ENCODE measurements around the gene WDR20.
"Not testable (repeated sequence)": the region's sequence is repeated elsewhere in the genome, so short reads cannot be mapped to it uniquely, and the experiment has no call there.

The WDR20 gene

GRCh38 chr14:102172021-102172272, 32.2 kb downstream of the WDR20 start:
- not testable (repeated sequence) for DNase-seq

GRCh38 chr14:102172721-102173120, 33.0 kb downstream of the WDR20 start:
- not testable (repeated sequence) for DNase-seq

GRCh38 chr14:102177161-102177560, 37.5 kb downstream of the WDR20 start:
- DNase-seq, result no peak

DNA sequence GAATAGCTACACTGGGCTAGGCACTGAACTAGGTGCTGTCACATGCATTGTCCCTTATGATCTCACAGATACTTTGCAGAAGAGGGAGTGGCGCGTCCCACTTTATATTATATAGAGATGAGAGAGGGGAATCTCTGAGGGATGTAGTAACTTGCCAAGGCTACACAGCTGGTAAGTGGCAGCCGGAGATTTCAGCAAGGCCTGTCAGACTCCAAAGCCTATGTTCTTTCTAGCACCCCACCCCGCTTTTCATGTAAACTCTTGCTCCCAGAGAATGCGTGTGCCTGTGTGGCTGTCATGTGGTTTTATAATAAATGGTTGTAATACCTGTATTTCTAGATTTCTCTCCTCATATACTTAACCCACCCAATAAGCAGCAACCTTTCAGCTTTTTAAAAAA, 39.1 kb downstream of the WDR20 start:
- no peak for DNase-seq

GRCh38 chr14:102180248-102180998, 40.7 kb downstream of the WDR20 start:
- DNase-seq, result no peak

GRCh38 chr14:102181187-102181586, 41.5 kb downstream of the WDR20 start:
- DNase-seq, result no peak

- no peak for DNase-seq
These were observed 42.5 kb downstream of the WDR20 start for GRCh38 chr14:102182190-102182589.

DNA sequence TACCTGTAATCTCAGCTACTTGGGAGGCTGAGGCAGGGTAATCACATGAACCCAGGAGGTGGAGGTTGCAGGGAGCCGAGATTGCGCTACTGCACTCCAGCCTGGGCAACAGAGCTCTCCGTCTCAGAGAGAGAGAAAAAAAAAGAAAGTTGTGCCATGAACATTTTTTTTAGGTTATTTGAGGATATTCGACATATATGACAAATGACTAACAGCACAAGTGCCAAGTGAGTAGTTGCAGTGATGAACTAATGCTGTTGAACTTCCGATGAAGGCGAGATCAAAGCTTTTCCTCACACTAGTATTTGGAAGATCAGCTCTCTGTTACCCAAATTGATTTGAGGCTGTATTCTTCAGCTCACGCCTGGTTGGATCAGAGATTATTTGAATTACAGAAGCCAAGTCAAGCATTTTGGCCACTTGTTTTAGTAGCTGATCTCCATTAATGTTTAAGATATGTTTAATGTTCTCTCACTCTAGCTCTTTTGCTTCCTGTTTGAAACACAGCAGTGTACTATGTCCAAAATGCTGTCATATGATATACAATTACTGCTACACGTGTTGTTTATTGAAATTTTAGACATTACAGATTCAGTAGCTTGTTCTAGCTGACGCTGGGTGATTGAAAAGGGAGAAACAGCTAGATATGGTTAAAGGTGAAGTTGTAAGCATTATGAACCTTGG, 43.4 kb downstream of the WDR20 start:
- no peak for DNase-seq

GRCh38 chr14:102183886-102184285, 44.2 kb downstream of the WDR20 start:
- DNase-seq, result no peak

DNA sequence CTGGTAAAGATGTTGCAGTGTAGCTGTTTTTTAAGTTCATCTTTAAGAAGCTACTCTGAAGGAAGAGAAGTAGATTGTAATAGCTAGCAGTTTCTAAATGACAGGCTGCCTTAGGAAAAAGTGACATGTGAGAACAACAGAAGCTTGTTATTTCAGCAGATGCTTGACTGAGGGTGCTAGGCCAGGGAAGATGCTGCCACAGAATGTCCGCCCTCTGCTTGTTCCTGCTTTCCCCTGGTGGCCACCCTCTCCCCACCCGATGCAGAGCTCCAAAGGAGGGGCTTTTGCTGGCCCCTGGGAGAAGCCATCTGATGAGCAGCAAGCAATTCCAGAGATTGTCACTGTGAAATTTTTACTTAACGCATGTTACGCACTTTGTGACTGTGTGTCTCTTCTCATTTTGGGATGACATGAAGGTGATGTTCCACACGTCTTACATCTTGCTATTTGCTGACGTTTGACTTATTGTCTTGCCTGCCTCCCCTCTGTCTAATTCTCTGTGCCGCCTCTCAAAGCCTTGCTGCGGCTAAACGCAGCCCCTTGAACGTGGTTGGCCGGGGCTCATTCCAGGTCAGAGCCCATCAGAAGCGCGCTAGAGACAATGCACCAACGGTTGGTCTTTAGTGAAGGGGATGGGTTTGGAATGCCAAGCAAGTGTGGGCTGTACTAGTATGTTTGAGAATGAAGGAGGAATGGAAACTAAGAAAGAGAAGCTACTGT, 44.8 kb downstream of the WDR20 start:
- DNase-seq, result no peak

- no peak for DNase-seq
These were observed 45.7 kb downstream of the WDR20 start for GRCh38 chr14:102185360-102185759.

GRCh38 chr14:102187044-102187443, 47.3 kb downstream of the WDR20 start:
- DNase-seq, result no peak

DNA sequence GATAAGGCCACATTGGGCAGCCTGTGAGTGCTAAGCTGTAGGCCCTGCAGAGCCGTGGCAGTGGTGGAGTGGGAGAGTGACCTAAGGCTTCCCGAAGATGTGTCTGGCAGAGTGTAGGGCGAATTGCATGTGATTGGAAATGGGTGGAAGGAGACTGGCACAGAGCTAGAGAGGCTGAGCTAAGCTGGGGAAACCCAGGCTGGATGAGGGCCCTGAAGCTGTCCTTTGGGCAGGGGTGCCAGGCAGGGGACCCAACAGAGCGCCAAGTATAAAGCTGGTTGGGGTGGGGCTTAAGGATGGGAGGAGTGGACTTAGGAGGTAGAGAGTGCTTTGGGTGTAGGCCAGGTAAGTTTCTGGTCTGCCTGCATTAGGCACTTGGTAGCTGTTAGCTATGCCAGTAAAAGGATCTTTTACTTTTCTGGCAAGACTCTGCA, 47.9 kb downstream of the WDR20 start:
- no peak for DNase-seq

GRCh38 chr14:102188187-102188586, 48.5 kb downstream of the WDR20 start:
- no peak for DNase-seq

- no peak for DNase-seq
These were observed 50.2 kb downstream of the WDR20 start for GRCh38 chr14:102189874-102190273.

GRCh38 chr14:102192840-102193502, 53.3 kb downstream of the WDR20 start:
- DNase-seq, result no peak

DNA sequence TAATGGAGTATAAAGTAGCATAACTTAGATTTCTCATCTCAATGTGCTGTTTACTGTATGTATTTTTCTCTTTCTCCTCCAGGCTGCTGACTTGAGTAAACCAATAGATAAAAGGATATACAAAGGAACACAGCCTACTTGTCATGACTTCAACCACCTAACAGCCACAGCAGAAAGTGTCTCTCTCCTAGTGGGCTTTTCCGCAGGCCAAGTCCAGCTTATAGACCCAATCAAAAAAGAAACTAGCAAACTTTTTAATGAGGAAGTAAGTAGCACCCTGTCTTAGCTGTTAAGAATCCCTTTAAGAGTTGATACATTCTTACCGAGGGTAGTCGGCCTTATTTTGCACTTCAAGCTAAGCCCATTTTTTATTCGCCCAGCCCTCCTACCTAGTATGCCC, 55.2 kb downstream of the WDR20 start:
- no peak for DNase-seq

DNA sequence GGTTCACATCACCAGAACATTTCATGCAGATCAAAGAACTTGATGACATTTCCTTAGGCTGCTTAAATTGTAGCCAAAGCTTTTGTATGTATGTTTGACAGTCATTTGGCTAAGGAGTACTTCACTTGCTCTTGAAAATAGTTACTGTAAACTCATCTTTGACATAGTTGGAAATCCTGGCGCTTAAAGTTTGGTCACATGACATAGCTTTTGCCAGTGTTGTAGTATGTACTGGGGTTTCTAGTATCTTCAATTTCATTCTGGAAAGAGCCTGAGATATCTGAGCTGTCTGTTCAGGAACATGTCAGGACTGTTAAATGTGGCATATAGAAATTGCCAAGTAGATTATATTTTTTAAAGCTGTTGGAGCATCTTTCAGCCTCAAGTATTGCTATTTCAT, 55.7 kb downstream of the WDR20 start:
- DNase-seq, result no peak

DNA sequence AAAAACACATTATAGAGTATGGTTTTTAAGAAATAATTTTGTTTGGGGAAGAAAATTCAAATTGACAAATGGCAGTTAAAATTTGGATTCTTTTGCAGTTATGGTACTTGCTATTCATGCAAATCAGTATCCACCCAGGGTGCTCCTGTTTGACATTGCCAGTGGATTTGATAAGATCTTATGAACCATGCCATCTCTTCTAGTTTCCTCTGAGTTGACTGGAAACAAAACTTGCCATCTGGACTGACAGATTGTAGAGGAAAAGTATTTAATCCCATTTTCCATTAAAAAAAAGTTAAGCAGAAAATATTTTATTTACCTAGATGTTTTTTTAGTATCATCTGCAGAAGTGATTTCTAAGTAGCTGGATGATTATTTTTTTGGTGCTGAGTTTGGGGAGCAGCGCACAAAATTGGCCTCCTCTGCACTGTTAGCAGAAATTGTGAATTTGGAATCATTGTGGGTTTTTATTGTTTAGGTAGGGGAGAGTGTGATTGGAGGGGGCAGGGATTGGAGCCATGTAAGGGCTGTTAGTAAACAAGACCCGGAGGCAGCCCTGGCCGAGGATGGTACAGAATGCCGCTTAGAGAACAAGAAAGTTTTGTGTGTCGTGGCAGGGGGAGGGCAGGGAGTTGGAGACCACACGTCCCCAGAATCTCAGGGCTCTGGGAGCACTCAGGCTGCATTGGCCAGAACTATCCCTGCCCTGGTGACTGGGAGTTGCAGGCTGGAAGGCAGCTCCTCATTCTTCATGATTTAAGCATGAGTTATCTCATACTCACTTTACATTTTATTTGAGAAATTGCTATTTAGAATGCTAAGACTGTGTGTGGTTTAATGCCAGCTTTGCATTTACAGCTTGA, 56.6 kb downstream of the WDR20 start:
- no peak for DNase-seq

GRCh38 chr14:102196902-102197230, 57.2 kb downstream of the WDR20 start:
- no peak for DNase-seq

- no peak for DNase-seq
These were observed 57.7 kb downstream of the WDR20 start for GRCh38 chr14:102197317-102197853.

- peak in 1 of 2 experiments; percentile 24 for DNase-seq
These were observed 61.1 kb downstream of the WDR20 start for GRCh38 chr14:102200690-102201352.
